Measurements from ENCODE around the gene ADI1. TPM values are rescaled to one million over a fixed set of nuclear protein-coding genes. Genes with fewer than 3 reads are reported as not detected.
"Not testable (repeated sequence)": the region's sequence is repeated elsewhere in the genome, so short reads cannot be mapped to it uniquely, and the experiment has no call there.

ADI1 gene
- polyA plus RNA-seq, 1 donor, result 63.2 TPM

- DNase-seq (ENCODE audit: low read depth), result no peak
Observed at GRCh38 chr2:3463186-3463835, 56.0 kb downstream of the ADI1 start.

GRCh38 chr2:3462493-3463104 is 56.7 kb downstream of the ADI1 start:
- DNase-seq (ENCODE audit: low read depth), result no peak

GRCh38 chr2:3461801-3462492 is 57.4 kb downstream of the ADI1 start:
- no peak for DNase-seq (ENCODE audit: low read depth)

- no peak for DNase-seq (ENCODE audit: low read depth)
Observed at GRCh38 chr2:3460831-3461800, 58.2 kb downstream of the ADI1 start.

- DNase-seq (ENCODE audit: low read depth), result no peak
Observed at GRCh38 chr2:3460156-3460555, 59.2 kb downstream of the ADI1 start.

- DNase-seq (ENCODE audit: low read depth), result no peak
Observed at GRCh38 chr2:3459185-3460015, 59.9 kb downstream of the ADI1 start.

- no peak for DNase-seq (ENCODE audit: low read depth)
Observed at GRCh38 chr2:3458396-3459184, 60.7 kb downstream of the ADI1 start.

- no peak for DNase-seq (ENCODE audit: low read depth)
Observed at GRCh38 chr2:3457524-3458395, 61.6 kb downstream of the ADI1 start.

- no peak for DNase-seq (ENCODE audit: low read depth)
Observed at GRCh38 chr2:3456125-3456524, 63.2 kb downstream of the ADI1 start.

GRCh38 chr2:3454802-3455201 is 64.5 kb downstream of the ADI1 start:
- DNase-seq (ENCODE audit: low read depth), result no peak

- not testable (repeated sequence) for DNase-seq (ENCODE audit: low read depth)
Observed at GRCh38 chr2:3454005-3454404, 65.3 kb downstream of the ADI1 start.

GRCh38 chr2:3453190-3453999 is 65.9 kb downstream of the ADI1 start:
- no peak for DNase-seq (ENCODE audit: low read depth)

- no peak for DNase-seq (ENCODE audit: low read depth)
Observed at GRCh38 chr2:3451926-3452671, 67.2 kb downstream of the ADI1 start.

GRCh38 chr2:3451169-3451568 is 68.2 kb downstream of the ADI1 start:
- DNase-seq (ENCODE audit: low read depth), result no peak

- no peak for DNase-seq (ENCODE audit: low read depth)
Observed at GRCh38 chr2:3450385-3451010, 68.8 kb downstream of the ADI1 start.

- no peak for DNase-seq (ENCODE audit: low read depth)
Observed at GRCh38 chr2:3449936-3450335, 69.4 kb downstream of the ADI1 start.

- DNase-seq (ENCODE audit: low read depth), result no peak
Observed at GRCh38 chr2:3449086-3449485, 70.2 kb downstream of the ADI1 start.

Measured in forelimb muscle (tissue), 1 donor.